ENCODE results near the gene AP5S1. TPM values are rescaled to one million over a fixed set of nuclear protein-coding genes. Genes with fewer than 3 reads are reported as not detected.

AP5S1 gene
- 40.2 and 41.0 TPM in 2 replicates for total RNA-seq (2014; rRNA removed; shearing (Covaris generic))

GRCh38 chr20:3820048-3820900 lies at the start of gene AP5S1:
AP5S1 (plus strand) TSS chr20:3820547; CDS start chr20:3822118, 1,571 bp downstream.
- DNase-seq (ENCODE audit: low spot score): peak; percentile 97

GRCh38 chr20:3771552-3772058 lies 48.7 kb upstream of the AP5S1 start:
- no peak for DNase-seq (ENCODE audit: low spot score)

GRCh38 chr20:3775457-3776108 lies 44.8 kb upstream of the AP5S1 start:
- no peak for DNase-seq (ENCODE audit: low spot score)

- no peak for DNase-seq (ENCODE audit: low spot score)
These were observed 43.0 kb upstream of the AP5S1 start for GRCh38 chr20:3777381-3777715.

- DNase-seq (ENCODE audit: low spot score): peak; percentile 38
These were observed 42.4 kb upstream of the AP5S1 start for GRCh38 chr20:3777716-3778629.

GRCh38 chr20:3778976-3779375 lies 41.4 kb upstream of the AP5S1 start:
- DNase-seq (ENCODE audit: low spot score): no peak

GRCh38 chr20:3781153-3781910 lies 39.0 kb upstream of the AP5S1 start, which contains the start of gene SPEF1:
SPEF1 (minus strand) TSS chr20:3781448; CDS start chr20:3781287, 161 bp downstream.
- peak; percentile 95 for DNase-seq (ENCODE audit: low spot score)

- DNase-seq (ENCODE audit: low spot score): no peak
These were observed 37.8 kb upstream of the AP5S1 start for GRCh38 chr20:3782597-3782996.

- DNase-seq (ENCODE audit: low spot score): no peak
These were observed 37.3 kb upstream of the AP5S1 start for GRCh38 chr20:3783068-3783489.

- DNase-seq (ENCODE audit: low spot score): no peak
These were observed 36.7 kb upstream of the AP5S1 start for GRCh38 chr20:3783511-3784195.

GRCh38 chr20:3784216-3784853 lies 36.0 kb upstream of the AP5S1 start:
- DNase-seq (ENCODE audit: low spot score): no peak

- no peak for DNase-seq (ENCODE audit: low spot score)
These were observed 35.5 kb upstream of the AP5S1 start for GRCh38 chr20:3784863-3785239.

- peak; percentile 40 for DNase-seq (ENCODE audit: low spot score)
These were observed 34.9 kb upstream of the AP5S1 start for GRCh38 chr20:3785240-3786125.

- peak; percentile 44 for DNase-seq (ENCODE audit: low spot score)
These were observed 34.2 kb upstream of the AP5S1 start for GRCh38 chr20:3786126-3786484.

GRCh38 chr20:3786665-3787323 lies 33.6 kb upstream of the AP5S1 start, which contains the start of gene CENPB:
CENPB (minus strand) TSS chr20:3786740; CDS start chr20:3786483, 257 bp downstream.
- DNase-seq (ENCODE audit: low spot score): peak; percentile 87

GRCh38 chr20:3787324-3788014 lies 32.9 kb upstream of the AP5S1 start:
- no peak for DNase-seq (ENCODE audit: low spot score)

- DNase-seq (ENCODE audit: low spot score): no peak
These were observed 31.6 kb upstream of the AP5S1 start for GRCh38 chr20:3788685-3789155.

All from HT-29 (cell line).